HG02763 (cell line): ENCODE measurements around the gene DAPK1.
"Not testable (repeated sequence)": the region's sequence is repeated elsewhere in the genome, so short reads cannot be mapped to it uniquely, and the experiment has no call there.

Source experiments
- ATAC-seq: cut with Tn5 transposase; IDR thresholded peaks from one replicate; pipeline ENCODE4 v1.9.1; 2021; ENCODE audit warnings: mild to moderate bottlenecking, moderate library complexity; ENCODE audit not compliant: unreplicated experiment

The DAPK1 gene

DNA sequence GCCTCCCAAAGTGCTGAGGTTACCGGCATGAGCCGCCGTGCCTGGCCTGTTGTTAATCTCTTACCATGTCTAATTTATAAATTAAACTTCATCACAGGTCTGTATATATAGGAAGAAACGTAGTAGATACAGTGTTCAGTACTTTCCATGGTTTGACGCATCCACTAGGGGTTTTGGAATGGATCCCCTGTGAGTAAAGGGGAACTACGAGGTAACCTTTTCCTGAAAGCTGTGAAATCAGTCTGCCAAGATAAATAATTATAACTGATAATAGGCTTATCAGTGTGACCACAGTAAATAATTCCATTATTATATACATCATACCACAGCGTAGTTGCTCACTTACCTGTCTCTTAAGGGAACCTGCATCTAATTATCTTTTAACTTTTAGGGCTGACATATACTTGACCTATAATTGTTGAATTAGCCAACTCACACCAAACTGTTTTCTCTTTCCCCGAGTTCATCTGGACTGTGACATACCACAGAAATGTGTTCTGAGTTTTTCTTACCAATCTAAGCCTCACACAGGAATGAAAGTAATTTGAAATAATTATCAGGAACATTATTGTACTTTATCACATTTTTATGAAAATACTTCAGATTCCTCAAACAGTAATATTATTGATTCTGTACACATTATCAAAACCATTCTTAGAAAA lies 42.9 kb downstream of the DAPK1 start:
- no peak for ATAC-seq

- no peak for ATAC-seq
Measured at GRCh38 chr9:87541663-87542062, 44.0 kb downstream of the DAPK1 start.

DNA sequence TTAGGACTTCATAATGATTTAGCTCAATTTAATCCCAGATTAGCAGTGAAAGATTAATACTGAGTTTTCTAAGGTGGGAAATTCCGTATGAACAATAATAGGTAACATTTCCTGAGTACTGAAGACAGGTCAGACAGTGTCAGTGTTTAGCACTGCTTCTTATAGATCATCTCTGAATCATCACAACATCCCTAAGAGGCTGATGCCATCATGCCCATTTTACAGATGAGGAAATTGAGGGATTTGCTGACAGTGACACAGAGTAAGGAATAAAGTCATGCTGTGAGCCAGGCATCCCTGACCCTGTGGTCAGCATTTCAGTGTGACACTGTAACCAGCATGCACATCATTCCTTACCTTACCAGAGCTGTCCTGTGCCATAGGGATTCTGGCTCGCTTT lies 44.5 kb downstream of the DAPK1 start:
- no peak for ATAC-seq

GRCh38 chr9:87543251-87543650 lies 45.6 kb downstream of the DAPK1 start:
- no peak for ATAC-seq

GRCh38 chr9:87545858-87546257 lies 48.2 kb downstream of the DAPK1 start:
- ATAC-seq = no peak

GRCh38 chr9:87546704-87547103 lies 49.0 kb downstream of the DAPK1 start:
- no peak for ATAC-seq

DNA sequence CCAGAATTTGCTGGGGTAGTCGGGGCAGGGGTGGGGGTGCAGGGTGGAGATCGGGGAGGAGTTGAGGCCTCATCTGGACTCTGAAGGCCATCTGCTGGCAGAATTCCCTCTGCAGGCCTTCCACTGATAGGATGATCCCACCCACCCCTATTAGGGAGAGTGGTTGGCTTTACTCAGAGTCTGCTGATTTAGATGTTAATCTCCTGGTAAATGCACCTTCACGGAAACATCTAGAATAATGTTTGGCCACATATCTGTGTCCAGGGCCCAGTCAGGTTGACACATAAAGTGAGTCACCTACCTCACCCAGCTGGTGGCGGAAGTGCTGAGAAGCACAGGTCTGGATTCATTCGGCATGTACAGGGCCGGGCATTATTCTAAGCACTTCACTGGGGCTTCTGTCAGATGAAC lies 50.0 kb downstream of the DAPK1 start:
- no peak for ATAC-seq

DNA sequence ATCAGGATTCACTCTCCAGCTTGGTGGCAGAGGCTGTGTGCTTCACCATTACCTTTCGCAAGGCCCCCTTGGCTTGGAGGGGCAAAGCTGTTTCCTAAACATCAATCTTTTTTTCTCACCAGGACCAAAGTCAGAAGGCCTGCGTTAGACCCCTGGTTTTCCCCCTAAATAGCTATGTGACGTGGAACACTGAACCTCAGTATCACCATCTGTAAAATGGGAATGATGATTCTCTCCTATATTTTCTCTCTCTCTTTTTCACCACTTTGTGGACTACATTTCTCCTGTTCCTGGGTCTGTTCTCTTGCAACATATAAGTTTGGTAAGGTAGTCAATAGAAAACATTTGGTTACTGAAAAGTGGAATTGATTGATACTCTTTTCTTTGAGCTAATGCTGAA lies 50.5 kb downstream of the DAPK1 start:
- no peak for ATAC-seq

DNA sequence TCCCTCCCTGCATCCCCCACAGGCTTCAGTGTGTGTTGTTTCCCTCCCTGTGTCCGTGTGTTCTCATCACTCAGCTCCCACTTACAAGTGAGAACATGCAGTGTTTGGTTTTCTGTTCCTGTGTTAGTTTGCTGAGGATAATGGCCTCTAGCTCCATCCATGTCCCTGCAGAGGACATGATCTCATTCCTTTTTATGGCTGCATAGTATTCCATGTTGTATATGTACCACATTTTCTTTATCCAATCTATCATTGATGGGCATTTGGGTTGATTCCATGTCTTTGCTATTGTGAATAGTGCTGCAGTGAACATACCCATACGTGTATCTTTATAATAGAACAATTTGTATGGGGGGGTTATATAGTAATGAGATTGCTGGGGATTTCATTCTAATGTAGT lies 51.4 kb downstream of the DAPK1 start:
- ATAC-seq = not testable (repeated sequence)

DNA sequence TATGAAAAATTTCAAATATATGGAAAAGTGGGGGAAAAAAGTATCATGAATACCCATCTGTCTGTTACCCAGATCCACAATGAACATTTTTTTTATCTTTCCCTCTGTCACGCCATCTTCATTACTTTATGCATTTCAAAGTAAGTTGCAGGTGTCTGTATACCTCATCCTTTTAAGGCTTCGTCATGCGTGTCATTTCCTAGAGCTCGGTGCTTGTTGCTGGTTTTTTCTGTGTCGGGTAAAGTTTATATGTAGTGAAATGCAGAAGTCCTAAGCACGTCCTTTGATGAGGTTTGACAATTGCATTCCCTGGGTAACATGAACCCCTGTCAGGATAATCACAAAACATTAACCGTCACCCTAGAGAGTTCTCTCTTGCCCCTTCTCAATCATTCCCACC lies 52.1 kb downstream of the DAPK1 start:
- no peak for ATAC-seq

DNA sequence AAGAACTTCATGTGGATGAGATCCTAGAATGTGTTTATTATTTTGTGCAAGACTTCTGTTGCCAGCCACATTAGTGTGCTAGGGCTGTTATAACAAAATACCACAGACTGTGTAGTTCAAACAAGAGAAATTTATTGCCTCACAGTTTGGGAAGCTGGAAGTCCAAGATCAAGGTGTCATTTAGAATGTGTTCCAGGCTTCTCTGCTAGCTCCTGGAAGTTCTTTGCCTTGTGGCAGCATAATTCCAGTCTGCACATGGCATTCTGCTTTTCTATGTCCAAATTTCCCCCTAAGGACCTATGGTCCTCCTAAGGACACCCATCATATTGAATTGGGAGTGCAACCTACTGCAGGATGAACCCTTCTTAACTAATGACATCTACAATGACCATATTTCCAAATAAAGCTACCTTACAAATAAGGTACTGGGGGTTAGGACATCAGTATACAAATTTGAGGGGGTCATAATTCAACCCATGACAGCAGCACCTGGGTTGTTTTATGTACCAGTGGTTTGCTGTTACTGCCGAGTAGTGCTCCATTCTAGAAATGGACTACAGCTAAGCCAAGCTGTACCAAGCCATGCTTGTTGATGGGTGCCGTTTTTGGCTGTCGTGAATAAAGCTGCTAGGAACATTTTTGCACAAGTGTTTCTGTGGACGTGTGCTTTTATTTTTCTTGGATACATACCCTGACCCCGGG lies 52.7 kb downstream of the DAPK1 start:
- no peak for ATAC-seq

- ATAC-seq = no peak
Measured at GRCh38 chr9:87551772-87552217, 54.1 kb downstream of the DAPK1 start.

DNA sequence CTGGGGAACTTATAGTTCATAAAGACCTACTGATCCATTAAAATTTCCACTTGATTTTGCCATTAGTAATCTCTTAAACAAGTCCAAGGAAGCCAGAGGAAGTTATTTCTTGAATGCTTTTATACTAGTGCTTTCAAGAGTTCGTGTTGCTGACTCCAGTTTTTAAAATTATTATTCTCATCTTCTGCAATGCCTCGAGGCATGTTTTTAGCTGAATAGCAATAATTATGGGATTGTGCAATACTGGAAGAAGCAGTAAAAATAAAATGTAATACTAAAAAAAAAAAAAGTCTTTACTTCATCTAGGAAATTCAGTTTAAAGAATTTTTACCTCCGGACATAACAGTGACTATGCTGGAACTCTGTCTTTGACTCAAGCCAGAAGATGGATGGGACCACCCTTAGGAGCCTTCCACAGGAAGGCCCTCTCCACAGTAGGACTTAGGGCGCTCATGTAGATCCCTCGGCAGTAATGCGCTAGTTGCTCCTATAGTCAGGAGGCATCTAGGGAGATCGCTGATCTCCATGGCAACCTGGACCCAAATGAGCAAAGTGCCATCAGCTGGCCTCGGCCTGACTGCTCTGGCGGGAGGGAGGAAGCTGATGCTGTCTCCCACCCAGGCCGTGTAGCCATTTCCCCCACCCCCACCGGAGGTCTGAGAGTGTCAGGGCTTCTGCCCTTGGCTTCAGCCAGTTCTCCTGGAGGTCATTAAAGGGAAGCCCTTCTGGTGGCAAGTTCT lies 56.7 kb downstream of the DAPK1 start:
- ATAC-seq = no peak

- no peak for ATAC-seq
Measured at GRCh38 chr9:87554976-87555375, 57.3 kb downstream of the DAPK1 start.

GRCh38 chr9:87556039-87556438 lies 58.4 kb downstream of the DAPK1 start:
- ATAC-seq = no peak

DNA sequence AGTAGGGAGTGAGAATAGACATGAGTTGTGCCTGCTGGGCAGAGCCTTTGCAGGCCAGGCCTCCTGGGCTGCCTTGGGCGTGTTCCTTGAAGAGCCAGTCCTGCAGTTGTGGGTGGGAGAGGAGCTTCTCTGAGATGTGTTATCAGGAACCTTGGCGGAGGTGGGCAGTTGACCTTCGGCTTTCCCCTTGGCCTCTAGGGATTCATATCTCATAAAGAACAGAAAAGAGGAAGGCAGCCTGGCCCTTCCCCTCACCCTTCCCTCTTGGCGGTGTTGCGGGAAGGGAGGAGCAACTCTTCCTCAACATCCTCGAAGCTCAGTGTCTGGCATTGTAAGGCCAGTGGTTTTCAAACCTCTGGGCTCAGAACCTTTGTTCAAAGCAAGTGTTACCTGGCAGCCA lies 59.2 kb downstream of the DAPK1 start:
- ATAC-seq = no peak

DNA sequence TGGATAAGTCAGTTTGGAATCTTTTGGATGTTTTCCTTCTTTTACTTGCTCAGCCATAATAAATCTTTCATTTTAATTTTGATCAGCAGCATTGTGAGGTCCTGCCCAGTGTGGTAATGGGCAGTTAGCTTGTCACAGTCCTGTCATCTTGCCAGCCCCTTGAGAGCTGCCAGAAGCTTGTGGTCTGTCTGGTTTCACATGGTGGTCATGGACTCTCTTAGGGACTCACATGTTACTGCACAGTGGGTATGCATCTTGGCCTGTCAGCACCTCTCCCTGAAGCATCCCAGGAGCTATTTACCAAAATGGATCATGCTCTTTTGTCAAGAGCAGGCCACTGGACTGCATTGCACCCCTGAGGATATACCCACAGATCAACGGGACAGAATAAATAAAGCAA lies 60.3 kb downstream of the DAPK1 start:
- no peak for ATAC-seq

DNA sequence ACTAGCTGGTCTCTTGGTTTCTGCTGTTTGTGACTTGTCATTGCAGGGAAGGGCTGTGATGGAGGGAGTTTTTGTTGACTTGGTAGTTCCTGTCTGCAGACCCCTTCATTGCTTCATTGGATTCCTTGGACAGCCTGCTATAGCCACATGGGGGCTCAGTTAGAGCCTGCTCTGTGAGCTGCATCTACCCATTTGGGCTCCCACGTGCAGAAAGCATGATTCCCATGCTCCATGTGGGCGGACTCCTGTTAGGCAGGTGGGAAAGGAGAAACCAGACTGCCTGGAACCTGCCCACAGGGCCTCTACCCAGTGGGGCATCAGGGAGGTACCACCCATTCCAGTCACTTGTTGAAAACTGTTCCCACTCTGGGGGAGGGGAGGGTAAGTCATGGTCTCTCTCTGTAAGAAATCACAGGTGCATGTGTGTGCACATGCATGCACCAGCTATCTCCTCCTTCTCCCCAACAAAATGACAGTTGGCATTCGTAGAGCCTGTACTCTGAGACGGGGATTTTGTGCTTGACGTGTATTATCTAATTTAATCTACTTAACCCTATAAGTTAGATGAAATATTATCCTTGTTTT lies 61.0 kb downstream of the DAPK1 start:
- no peak for ATAC-seq

GRCh38 chr9:87562062-87562461 lies 64.4 kb downstream of the DAPK1 start:
- ATAC-seq = no peak

- no peak for ATAC-seq
Measured at GRCh38 chr9:87562530-87563170, 65.0 kb downstream of the DAPK1 start.

DNA sequence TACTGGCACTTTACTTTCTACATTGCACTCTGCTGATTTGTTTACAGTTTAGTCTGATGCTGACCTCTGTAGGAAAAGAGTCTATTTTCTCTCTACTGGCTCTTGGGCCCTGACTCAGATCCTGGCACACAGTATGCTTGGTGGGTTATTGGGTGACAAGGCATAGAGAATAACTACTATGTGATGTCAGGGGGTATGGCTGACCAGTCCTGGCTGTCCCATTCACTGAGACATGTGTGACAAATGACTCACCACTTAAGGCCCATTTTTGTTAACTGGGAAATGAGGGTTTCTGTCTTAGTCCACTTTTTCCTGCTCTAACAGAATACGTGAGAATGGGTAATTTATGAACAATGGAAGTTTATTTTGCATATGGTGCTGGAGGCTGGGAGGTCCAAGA lies 66.4 kb downstream of the DAPK1 start:
- ATAC-seq = no peak
